GM03348 (cell line): Measurements from ENCODE around the gene RNF152.

Experiments
- DNase-seq: peaks from one replicate; pipeline ENCODE4 v3.0.0; 2012; ENCODE audit warnings: low spot score

RNF152 gene

DNA sequence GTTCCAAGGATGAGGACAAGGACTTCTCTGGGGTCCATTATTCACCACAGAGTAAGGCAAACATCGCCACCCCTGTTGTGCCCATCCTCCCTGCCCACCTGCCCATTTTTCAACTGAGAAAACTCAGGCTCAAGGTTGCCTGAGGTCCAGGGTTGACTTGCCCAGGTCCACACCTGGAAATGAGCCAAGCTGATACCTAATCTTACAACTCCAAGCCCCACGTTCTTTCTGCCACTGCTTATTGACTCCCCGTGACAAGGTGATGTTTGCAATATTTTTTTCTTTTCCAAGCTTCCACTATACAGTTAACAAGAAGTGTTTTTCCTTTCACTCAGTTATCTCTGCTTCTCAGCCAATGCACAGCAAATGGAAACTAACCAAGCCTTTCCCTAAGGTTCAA lies 39.0 kb downstream of the RNF152 start:
- DNase-seq: no peak

DNA sequence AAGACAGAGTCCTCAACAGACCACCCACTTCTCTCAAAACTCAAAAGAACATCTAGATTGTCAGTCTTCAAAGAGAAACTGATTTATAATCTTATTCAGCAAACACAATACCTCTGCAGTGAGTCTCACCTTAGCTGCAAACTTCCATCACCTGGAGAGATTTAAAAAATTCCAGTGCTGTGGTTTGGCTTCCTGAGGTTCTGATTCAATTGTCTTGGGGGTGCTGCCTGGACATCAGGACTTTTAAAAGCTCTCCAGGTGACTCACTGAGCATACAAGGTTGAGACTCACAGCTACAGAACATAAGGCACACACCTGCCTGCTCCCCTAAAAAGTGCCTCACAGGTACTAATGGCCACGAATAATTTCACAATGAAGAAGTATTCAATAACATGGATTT lies 40.3 kb downstream of the RNF152 start:
- DNase-seq: no peak

DNA sequence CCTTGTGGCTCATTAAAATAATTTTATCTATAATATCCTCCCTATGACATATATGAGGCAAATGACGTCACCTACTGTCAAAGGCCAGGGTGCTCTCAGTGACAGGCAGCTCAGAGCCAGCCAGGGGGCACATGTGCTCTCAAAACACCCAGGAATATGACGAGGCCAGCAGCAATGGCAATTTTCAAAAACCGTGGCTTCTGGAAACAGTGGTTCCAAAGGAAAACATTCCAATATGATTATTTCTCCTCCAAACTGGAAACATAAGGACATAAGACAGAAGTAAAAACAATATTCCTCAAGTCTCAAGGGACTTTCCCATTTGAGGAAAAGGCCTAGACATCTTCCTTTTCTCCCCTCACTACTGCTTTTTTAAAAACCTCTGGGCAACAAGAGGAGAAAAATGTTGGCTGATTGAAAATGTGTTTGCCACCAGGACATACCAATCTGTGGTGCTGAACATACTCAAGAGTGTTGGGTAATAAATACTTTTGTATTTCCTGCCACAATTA lies 40.8 kb downstream of the RNF152 start:
- peak; percentile 58 for DNase-seq

DNA sequence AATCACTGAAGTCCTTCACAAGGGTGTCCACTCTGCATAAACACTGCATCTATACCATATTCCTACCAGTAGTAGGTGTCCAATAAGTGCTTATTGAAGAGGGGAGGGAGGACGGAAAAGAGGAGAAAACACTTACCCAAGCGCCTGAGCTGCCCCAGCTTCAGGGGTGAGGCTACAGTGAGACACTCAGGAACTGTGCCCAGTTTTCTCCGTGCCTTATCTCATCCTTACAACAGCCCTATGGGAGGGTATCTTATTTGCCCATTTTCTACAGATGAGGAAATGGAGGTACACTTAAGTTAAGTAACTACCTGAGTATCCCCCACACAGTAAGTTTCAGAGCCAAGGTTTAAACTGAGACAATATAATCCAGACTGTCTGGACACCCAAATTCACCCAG lies 41.5 kb downstream of the RNF152 start:
- DNase-seq: no peak

DNA sequence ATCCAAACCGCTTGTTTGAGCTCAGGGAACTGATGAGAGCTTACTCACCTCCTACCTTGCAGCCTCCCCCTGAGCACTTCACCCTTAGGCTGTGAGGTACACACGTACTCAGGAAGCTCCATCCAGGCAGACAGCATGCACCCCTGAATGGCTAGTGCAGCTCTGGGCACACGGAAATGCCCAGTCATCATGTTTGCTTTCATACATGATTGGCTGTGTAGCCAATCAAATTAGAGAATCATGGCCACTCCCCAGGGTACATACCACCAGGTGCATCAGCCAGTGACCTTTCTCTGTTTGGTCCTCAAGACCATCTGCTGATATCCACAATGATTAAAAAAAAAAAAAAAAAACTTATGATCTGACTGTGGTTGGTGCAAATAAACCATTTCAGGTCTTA lies 42.1 kb downstream of the RNF152 start:
- DNase-seq: no peak

DNA sequence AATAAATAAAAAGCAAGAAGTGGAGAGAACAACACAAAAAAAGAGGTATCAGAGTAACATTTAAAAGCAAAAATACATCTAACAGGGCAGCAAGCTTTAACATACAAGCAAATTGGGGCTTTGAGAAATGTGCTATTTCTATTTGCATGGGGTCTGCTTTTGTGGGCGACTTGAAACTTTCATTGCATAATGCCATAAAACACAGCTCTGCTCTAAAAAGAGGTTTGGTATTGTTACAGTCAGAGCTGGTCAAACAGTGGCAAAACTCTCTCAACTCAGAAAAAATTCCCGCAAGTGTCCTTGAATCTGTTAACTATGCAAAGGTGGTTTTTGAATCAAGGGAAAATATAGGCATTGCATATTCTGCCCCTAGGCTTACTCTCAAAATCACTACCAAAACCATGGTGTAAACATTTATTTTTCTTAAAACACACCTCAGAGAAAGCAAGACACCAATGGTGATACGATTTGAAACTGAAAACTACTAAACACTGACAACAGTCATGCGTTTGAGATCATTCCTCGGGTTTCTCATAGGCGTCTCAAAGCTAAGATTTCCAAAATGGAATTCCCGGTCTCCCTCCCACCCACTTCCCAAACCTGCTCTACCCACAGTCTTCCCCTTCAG lies 45.5 kb downstream of the RNF152 start:
- no peak for DNase-seq

DNA sequence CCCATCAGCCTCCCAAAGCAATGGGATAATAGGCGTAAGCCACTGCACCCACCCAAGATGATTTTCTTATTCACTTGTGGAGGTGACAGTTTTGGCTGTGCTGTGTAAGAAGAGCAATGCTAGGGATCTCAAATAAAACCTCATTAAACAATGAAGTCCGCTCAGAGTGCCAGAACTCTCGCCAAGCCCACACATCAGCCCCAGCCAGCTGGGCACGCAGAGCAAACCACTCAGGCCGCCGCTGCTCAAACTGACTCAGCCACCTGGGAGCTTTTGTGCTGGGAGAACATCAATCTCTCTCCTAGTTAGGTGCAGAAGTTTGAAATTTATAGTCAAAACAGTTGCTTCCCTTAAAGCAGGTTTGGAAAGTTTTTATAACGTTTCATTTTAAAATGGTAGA lies 47.6 kb downstream of the RNF152 start:
- no peak for DNase-seq

DNA sequence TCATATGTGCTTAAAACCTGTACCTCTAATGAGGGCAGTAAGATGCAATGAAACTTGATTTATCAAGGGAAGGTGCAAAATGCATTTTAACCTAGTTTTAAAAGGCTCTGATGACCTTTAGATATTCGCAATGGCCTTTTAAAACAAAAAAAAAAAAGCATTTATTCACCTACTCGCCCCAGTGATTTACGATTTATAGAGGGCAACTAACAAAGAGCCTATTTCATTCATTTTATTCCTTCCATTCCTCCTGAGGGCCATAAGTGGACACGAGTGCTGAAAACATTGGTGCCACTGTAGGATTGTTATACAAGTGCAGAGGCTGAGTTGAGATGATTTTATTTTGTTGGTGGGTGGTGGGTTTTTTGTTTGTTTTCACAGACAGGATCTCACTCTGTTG lies 48.1 kb downstream of the RNF152 start:
- no peak for DNase-seq

DNA sequence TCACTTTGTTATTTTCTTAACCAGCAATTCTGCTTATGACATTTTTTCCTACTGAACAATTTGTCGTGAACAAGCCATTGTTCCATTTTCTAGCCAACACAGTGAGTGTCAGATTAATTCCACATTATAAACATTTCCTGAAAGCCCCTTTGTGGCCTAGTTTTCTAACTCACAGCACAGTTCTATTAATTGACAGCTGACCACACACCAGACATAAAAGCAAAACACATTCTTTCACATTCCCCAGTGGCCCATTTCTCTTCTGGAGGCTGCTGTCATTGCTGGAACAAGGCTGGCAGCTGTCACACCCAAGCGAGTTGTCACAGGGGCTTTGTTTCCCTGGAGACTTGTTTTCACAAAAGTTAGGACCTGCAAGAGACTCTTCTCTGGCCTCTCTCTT lies 50.7 kb downstream of the RNF152 start:
- DNase-seq: no peak

DNA sequence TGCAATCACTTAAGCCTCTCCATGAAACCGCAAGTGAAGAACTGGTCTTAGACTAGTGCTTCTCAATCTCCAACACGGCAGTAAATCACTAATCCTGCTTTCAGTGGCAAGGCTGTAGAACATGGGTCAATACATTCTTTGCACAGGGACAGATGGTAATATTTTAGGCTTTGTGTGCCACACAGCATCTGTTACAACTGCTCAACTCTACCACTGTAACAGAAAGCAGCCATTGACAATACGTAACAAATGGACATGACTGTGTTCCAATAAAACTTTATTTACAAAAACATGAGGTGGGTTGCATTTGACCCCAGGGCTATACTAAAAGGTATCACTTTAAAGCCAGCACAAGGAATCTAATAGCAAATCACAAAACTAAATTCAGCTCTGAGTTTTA lies 51.1 kb downstream of the RNF152 start:
- DNase-seq: no peak

DNA sequence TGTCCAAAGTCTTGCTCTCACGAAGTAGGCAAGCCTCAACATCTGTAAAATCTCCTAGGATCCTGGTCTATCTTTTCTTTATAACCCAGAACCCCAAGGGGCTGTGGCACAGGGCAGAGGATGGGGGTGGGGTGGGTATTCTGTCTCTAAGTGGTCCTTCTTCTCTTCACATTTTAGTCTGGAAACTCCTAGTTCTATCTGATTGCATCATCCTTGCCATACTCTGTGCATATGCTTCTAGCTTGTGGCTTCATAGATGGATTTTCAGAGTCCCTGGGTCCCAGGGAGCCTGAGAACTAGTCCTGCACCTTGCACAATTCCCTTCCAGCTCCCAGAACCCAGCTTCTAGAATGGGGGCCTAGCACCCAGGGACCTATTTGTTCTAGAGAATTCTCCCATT lies 52.5 kb downstream of the RNF152 start:
- DNase-seq: no peak

DNA sequence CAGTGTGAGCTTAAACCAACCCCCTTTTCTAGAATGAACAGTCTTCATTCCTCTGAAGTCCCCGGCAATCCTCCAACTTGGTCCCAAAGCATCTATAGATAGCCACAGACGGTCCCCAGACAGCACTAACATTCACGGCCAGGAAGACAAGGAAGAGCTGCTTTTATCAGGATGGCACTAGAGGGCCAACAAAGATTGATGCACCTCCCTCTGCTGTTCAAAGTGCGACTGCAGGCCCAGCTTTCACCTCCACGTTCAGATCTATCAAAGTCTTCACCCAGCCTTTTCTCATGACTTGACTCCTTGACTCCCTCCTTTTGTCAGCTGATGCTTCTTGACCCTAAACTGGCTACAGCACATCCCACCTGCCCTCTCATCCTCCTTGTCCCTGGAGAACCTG lies 54.3 kb downstream of the RNF152 start:
- DNase-seq: no peak

DNA sequence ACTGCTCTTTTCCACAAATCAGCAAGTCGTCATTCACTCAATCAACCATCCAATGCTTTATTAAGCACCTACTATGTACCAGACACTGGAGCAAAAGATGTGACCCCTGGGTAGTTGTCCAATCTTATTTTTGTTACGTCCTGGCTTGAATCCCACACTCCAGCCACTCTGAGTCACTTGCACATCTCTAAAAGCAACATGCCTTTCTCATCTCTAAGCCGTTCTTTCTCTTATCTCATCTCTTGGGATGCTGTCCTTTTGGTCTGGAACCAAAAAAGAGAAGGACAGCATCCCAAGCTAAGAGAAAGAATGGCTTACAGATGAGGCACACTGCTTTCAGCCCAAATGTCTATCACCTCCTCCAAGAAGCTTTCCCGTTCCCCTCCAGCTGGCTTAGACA lies 58.8 kb downstream of the RNF152 start:
- no peak for DNase-seq

DNA sequence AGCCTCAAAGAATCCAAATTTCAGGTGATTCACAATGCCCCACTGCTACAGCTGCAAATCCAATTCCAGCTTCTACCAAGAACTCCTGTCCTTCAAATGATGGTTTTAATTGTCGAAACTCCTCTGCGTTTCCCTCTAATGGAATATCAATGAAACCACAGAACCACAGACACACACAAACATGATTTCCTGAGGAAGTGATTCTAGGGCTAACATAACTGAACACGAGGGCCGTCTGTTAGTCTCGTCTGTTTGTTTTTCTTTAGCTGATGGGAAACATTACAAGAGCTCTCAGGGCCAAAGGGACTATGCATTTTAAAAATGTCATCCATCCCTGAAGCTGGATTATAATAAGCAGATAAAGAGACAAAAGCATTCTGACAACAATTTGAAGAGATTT lies 59.4 kb downstream of the RNF152 start:
- DNase-seq: no peak

DNA sequence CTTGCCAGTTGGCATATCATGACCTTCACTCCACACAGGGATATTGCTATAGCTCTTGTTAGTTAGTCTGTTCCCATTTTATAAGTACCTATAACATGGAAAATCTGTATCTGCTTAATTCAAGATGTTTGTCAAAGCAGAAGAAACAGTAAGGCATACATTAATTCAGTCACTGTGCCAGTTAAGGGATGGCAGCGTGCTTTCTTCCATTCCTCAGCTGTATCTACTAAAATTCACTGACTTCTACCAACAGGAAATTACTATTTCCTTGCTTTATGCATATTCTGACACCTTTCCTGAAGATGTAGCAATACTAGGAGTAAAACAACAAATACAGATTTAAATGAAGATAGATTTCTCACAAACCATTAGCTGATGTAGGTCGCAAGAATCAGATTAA lies 59.9 kb downstream of the RNF152 start:
- DNase-seq: no peak

DNA sequence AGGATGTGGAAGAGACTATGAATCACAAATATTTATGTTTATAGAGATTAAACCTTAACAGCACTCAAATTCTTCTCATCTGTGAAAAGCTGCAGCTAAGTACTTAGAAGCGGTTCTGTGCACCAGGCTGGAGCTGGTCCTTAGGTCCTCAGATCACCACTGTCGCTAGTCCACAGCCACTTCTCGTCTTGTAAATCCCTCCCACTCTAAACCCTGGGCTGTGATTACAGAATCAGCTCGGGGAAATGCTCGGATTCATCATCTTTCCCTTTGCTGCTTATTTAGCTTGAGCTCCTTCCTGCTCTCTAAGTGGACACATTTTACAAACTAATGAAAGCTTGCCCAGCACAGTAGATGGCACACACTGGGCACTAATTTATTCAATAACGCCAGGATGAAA lies 61.7 kb downstream of the RNF152 start:
- DNase-seq: no peak

DNA sequence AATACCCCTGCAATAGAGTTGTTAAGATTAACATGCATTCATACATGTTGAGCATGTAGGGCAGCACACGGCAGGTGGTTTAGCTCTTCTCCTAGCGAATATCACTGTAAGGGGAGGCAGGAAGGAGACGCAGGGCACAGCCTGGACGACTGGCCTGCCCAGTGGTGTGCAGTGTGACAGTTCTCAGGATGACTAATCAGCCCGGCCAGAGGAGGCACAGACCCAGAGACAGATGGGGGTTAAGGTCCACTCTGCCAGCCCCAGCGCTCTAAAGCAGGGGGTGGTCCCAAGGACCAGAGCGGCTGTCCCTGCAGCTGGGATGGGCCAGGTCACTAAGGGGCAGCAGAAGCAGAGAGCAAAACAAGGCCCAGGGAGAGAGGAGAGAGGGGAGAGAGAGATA lies 63.7 kb downstream of the RNF152 start:
- no peak for DNase-seq

DNA sequence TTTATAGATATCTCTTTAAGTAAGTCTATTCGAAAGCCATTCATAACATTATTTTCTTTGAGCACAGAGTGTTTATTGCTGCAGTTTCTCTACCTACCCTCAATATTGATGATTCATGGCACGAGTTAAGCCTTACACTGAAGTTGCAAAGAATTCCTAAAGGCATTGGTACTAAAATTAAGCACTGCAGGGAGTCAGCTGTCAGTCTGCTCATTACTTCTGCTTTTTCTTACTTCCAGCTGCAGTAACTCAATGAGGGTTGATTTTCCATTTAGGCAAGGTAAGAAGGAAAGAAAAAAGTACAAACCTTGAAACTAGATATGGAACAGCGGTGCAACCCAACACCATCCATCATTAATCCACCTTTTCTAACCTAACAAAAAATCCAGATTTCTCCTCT lies 65.2 kb downstream of the RNF152 start:
- DNase-seq: no peak

DNA sequence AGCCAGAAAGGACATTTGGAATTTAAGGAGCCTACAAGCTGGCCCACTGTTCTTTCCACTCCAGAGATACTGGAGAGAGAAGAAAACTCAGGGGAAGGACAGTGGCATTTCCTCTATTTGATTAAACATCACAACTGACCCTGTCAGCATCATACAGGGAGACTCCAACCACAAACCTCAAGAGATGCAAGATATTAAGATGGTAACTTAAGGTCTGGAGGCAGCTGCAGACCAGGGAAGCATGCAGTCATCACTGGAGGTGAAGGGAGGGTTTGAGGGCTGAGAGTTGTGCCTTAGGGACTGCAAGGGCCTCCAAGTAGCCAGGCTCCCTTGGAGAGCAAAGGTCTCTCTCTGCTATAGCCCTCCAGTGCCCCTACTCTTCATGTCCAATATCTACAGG lies 67.4 kb downstream of the RNF152 start:
- peak; percentile 53 for DNase-seq

DNA sequence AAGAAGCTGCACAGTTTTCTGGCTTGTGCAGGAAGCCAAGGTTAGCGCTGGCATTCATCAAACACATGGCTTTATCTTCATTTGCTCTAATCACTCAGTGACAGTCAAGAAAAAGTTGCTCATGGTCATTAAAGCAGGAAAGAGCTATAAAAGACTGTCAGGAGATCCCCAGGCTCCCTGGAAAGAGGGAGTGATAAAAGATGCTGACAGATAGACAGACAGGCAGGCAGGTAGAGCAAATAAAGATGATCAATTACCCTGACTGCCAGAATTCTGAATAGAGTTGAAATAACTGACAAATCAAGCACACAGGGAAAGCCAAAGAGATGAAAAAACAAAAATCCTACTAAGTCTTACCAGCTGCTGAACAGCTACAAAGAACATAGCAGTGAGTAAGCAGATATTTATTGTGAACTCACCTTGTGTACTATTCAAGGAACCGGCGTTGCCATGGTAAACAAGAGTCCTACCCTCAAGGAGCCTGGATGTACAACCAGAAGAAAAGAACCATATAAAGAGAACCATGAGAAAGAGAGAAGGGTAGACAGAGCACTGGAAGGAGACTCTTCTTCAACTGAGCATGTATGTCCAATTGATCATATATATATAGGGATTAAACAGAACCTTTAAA lies 68.0 kb downstream of the RNF152 start:
- DNase-seq: no peak

DNA sequence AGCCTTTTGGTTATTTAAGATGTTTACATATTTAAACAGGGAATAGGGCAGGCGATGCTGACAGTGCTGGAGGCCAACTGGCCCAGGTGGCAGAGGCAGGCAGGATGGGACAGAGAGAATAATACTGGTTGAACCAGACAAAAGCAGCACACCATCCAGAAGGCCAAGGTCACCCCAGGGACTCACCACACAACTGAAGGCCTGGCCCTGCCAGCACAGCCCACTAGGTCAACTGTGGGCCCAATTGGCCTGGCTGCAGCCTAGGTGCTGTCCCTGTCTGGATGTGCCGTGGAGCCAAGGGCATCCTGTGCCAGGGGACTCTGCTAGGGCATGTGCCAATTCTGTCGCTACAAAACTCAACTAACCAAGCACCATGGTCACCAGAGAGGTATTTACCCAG lies 69.2 kb downstream of the RNF152 start:
- no peak for DNase-seq

DNA sequence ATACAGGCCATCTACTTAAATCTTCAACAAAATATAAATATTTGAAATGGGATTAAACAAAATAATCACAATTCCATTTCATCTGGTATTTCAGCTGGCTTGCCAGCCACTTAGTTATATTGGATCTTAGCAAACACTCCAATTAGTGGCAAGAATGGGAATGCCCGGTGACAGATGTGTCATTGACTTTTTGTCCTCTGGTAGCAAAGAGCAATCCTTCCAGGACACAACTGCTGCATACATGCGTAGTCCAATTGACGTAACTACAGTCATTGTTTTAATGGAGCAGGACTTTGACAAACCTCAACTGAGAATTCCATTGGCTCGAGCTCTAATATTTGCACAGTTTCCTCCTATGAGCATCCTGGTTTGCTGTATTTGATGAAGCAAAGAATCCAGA lies 69.9 kb downstream of the RNF152 start:
- DNase-seq: no peak

DNA sequence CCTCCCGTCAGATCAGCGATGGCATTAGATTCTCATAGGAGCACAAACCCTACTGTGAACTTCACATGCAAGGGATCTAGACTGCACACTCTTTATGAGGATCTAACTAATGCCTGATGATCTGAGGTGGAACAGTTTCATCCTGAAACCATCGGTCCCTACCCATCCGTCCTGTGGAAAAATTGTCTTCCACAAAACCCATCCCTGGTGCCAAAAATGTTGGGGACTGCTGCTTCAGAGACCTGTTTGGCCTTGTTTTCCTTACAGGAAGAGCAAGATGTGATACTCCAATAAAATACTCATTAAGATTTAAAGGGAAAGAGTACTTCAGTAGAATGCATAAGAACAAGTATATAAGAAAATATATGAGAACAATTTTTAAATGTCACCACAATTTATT lies 71.1 kb downstream of the RNF152 start:
- no peak for DNase-seq

DNA sequence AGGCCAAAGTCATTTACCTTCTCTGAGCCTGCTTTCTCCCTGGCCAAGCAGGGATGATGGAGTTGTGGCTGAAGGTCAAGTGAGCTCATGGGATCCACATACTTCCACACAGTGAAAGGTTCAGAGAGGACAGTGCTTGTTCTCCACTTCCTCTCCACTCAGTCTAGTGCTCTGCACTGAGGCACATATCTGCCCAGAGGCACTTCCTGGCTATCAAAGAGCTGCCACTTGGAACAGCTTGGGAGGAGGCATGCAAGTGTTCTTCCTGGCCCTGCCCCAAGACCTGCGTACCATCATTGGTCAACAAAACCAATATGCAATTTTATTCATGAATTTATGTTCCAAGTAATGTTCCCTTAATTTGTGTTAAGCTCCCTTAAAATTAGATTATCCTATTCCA lies 71.9 kb downstream of the RNF152 start:
- DNase-seq: no peak
